Vagina (tissue), 2 donors: ENCODE measurements around the gene SPTBN4. TPM values are rescaled to one million over a fixed set of nuclear protein-coding genes. Genes with fewer than 3 reads are reported as not detected.
"Not testable (repeated sequence)": the region's sequence is repeated elsewhere in the genome, so short reads cannot be mapped to it uniquely, and the experiment has no call there.

Source experiments
- DNase-seq, 2 donors: peaks; one replicate each; pipeline ENCODE4 v3.0.0-alpha.2; 2017; ENCODE audit errors: extremely low spot score in 2 of 2
- H3K27ac ChIP-seq: fragments of 200-600 bp; sonication (generic); one replicate; pipeline ENCODE4 v1.5.1; 2019
- H3K27me3 ChIP-seq: fragments of 200-600 bp; sonication (generic); one replicate; pipeline ENCODE4 v1.5.1; 2019
- H3K36me3 ChIP-seq, 2 donors: fragments of 200-600 bp; sonication (generic); one replicate each; pipeline ENCODE4 v1.5.1; 2017 to 2019
- H3K4me1 ChIP-seq: fragments of 200-600 bp; sonication (generic); one replicate; pipeline ENCODE4 v1.5.1; 2019
- H3K4me3 ChIP-seq, 2 donors: fragments of 200-600 bp; sonication (generic); 1 replicate in 1 of 2; 2 replicates in 1 of 2; pipeline ENCODE4 v1.5.1; 2016 to 2019
- H3K9me3 ChIP-seq: fragments of 200-600 bp; sonication (generic); one replicate; pipeline ENCODE4 v1.5.1; 2019
- CTCF ChIP-seq, 3 experiments: fragments of 450-650 bp in 2 of 3; fragments of 200-600 bp in 1 of 3; sonication (generic) in 1 of 3; IDR thresholded peaks; one replicate each; pipeline ENCODE4 v1.5.1; 2017 to 2019; ENCODE audit warnings: antibody characterized with exemption in 3 of 3, mild to moderate bottlenecking in 2 of 3, moderate library complexity in 2 of 3
- POLR2A ChIP-seq, 2 donors: fragments of 450-650 bp; IDR thresholded peaks; one replicate each; pipeline ENCODE4 v1.6.1; 2017; ENCODE audit warnings: antibody characterized with exemption in 2 of 2, mild to moderate bottlenecking in 2 of 2, moderate library complexity in 2 of 2
- POLR2AphosphoS5 ChIP-seq, 2 donors: sonication (generic); formaldehyde crosslinking; IDR thresholded peaks; one replicate each; pipeline ENCODE4 v1.9.0; 2017; ENCODE audit warnings: antibody characterized with exemption in 2 of 2, mild to moderate bottlenecking in 2 of 2, low read depth in 1 of 2; ENCODE audit not compliant: insufficient read depth in 1 of 2
- intact Hi-C: fragments of 100-400 bp; cut with DNase I; formaldehyde crosslinking; loops from one replicate; pipeline ENCODE4 v1.15.1; 2023
- total RNA-seq: library from RNA; depleted of rRNA; stranded (reverse); fragments of >200 nt; gene quantifications from one replicate; pipeline ENCODE4 v1.2.3, GENCODE V29; 2016

Gene SPTBN4
- total RNA-seq, 1 donor from 2014 or later: 1.7 TPM

GRCh38 chr19:40588110-40588854 is 121.5 kb downstream of the SPTBN4 start:
- no peaks in the 10 kb centered on the region for H3K4me1 ChIP-seq
- H3K36me3 ChIP-seq: peaks cover 0 to 25% of the 10 kb centered on the region in 2 donors
- no peaks in the 10 kb centered on the region for H3K9me3 ChIP-seq
- H3K27ac ChIP-seq: no peak overlapping the region
- DNase-seq: no peak
- H3K27me3 ChIP-seq: no peaks in the 10 kb centered on the region
- no peak overlapping the region for H3K4me3 ChIP-seq
- intact Hi-C loops: no loop called here
- TF ChIP-seq CTCF (IDR thresholded peaks at IDR 0.05): no peak
- no peak for TF ChIP-seq POLR2A (IDR thresholded peaks at IDR 0.05)
- TF ChIP-seq POLR2AphosphoS5 (IDR thresholded peaks at IDR 0.05; ENCODE audit: insufficient read depth in 1 of 2, low read depth in 1 of 2): no peak

GRCh38 chr19:40588926-40589569 is 122.2 kb downstream of the SPTBN4 start:
- Histone ChIP-seq H3K27me3 (no peaks in the 10 kb centered on the region), H3K9me3 (no peaks in the 10 kb centered on the region), H3K4me1 (no peaks in the 10 kb centered on the region), H3K36me3 (peaks cover 0 to 17% of the 10 kb centered on the region in 2 donors), H3K4me3 (no peak overlapping the region), H3K27ac (no peak overlapping the region)
- DNase-seq: no peak
- intact Hi-C loops: no loop called here
- no peak for TF ChIP-seq POLR2AphosphoS5 (IDR thresholded peaks at IDR 0.05; ENCODE audit: insufficient read depth in 1 of 2, low read depth in 1 of 2)
- TF ChIP-seq POLR2A (IDR thresholded peaks at IDR 0.05): no peak
- no peak for TF ChIP-seq CTCF (IDR thresholded peaks at IDR 0.05)

GRCh38 chr19:40589591-40590429 is 123.0 kb downstream of the SPTBN4 start:
- H3K4me3 ChIP-seq: no peak overlapping the region

GRCh38 chr19:40590464-40591265 is 123.9 kb downstream of the SPTBN4 start:
- TF ChIP-seq POLR2AphosphoS5 (IDR thresholded peaks at IDR 0.05; ENCODE audit: insufficient read depth in 1 of 2, low read depth in 1 of 2) (no peak), POLR2A (IDR thresholded peaks at IDR 0.05) (no peak), CTCF (IDR thresholded peaks at IDR 0.05) (no peak)
- H3K27ac ChIP-seq: no peak overlapping the region
- H3K4me3 ChIP-seq: no peak overlapping the region
- DNase-seq: no peak
- no peaks in the 10 kb centered on the region for H3K4me1 ChIP-seq
- intact Hi-C loops: no loop called here
- no peaks in the 10 kb centered on the region for H3K9me3 ChIP-seq
- no peaks in the 10 kb centered on the region for H3K27me3 ChIP-seq
- H3K36me3 ChIP-seq: peaks cover 0 to 12% of the 10 kb centered on the region in 2 donors

More at GRCh38 chr19:40589591-40590429, 123.0 kb downstream of the SPTBN4 start:
- Histone ChIP-seq H3K4me1 (no peaks in the 10 kb centered on the region), H3K27ac (no peak overlapping the region), H3K9me3 (no peaks in the 10 kb centered on the region), H3K36me3 (peaks cover 0 to 12% of the 10 kb centered on the region in 2 donors), H3K27me3 (no peaks in the 10 kb centered on the region)
- intact Hi-C loops: no loop called here
- no peak for DNase-seq
- TF ChIP-seq CTCF (IDR thresholded peaks at IDR 0.05): no peak
- TF ChIP-seq POLR2A (IDR thresholded peaks at IDR 0.05): no peak
- no peak for TF ChIP-seq POLR2AphosphoS5 (IDR thresholded peaks at IDR 0.05; ENCODE audit: insufficient read depth in 1 of 2, low read depth in 1 of 2)

GRCh38 chr19:40591724-40592123 is 124.9 kb downstream of the SPTBN4 start:
- H3K4me1 ChIP-seq, DNase-seq, H3K4me3 ChIP-seq, H3K27me3 ChIP-seq, intact Hi-C loops, H3K27ac ChIP-seq, H3K9me3 ChIP-seq: not testable (repeated sequence)
- peaks cover 0 to 11% of the 10 kb centered on the region in 2 donors for H3K36me3 ChIP-seq
